ENCODE measurements around the gene GRK7. TPM values are rescaled to one million over a fixed set of nuclear protein-coding genes. Genes with fewer than 3 reads are reported as not detected.
A peak's percentile ranks its signal among the peaks of the same experiment; 100 is the strongest.

GRK7 gene
- total RNA-seq, 6 experiments from 2014 or later, result not detected

GRCh38 chr3:141793476-141794260, 30.5 kb downstream of the GRK7 start:
- Mint-ChIP-seq H3K27ac (no peak overlapping the region), H3K9me3 (no peaks in the 10 kb centered on the region), H3K4me1 (ENCODE audit: low read depth) (peaks cover 5% of the 10 kb centered on the region; the same call in 1 of the 2 replicates), H3K36me3 (ENCODE audit: low read depth) (no peaks in the 10 kb centered on the region), H3K27me3 (ENCODE audit: insufficient read depth) (peaks cover 18% of the 10 kb centered on the region), H3K4me3 (no peak overlapping the region)
- DNase-seq, result no peak
- no peak for TF ChIP-seq CTCF (IDR thresholded peaks at IDR 0.05)

GRCh38 chr3:141795276-141795675, 32.1 kb downstream of the GRK7 start:
- no peak for DNase-seq
- H3K4me3 Mint-ChIP-seq, result no peak overlapping the region

GRCh38 chr3:141795741-141796080, 32.5 kb downstream of the GRK7 start:
- no peak for DNase-seq
- Mint-ChIP-seq H3K4me1 (ENCODE audit: low read depth) (peaks cover 5% of the 10 kb centered on the region; the same call in 1 of the 2 replicates), H3K27me3 (ENCODE audit: insufficient read depth) (peaks cover 18% of the 10 kb centered on the region), H3K9me3 (peaks cover 5% of the 10 kb centered on the region), H3K36me3 (ENCODE audit: low read depth) (no peaks in the 10 kb centered on the region), H3K4me3 (no peak overlapping the region), H3K27ac (no peak overlapping the region)
- no peak for TF ChIP-seq CTCF (IDR thresholded peaks at IDR 0.05)

More at GRCh38 chr3:141795276-141795675, 32.1 kb downstream of the GRK7 start:
- Mint-ChIP-seq H3K4me1 (ENCODE audit: low read depth) (peaks cover 5% of the 10 kb centered on the region; the same call in 1 of the 2 replicates), H3K9me3 (peaks cover under 1% of the 10 kb centered on the region; the same call in 1 of the 2 replicates), H3K27ac (no peak overlapping the region), H3K36me3 (ENCODE audit: low read depth) (no peaks in the 10 kb centered on the region), H3K27me3 (ENCODE audit: insufficient read depth) (peaks cover 18% of the 10 kb centered on the region)
- TF ChIP-seq CTCF (IDR thresholded peaks at IDR 0.05), result no peak

- peaks cover 18% of the 10 kb centered on the region for H3K27me3 Mint-ChIP-seq (ENCODE audit: insufficient read depth)
- H3K4me3 Mint-ChIP-seq, result no peak overlapping the region
- no peaks in the 10 kb centered on the region for H3K36me3 Mint-ChIP-seq (ENCODE audit: low read depth)
- no peak overlapping the region for H3K27ac Mint-ChIP-seq
- DNase-seq, result peak; percentile 6
- H3K9me3 Mint-ChIP-seq, result peaks cover 7% of the 10 kb centered on the region
- no peak for TF ChIP-seq CTCF (IDR thresholded peaks at IDR 0.05)
- peaks cover 5% of the 10 kb centered on the region; the same call in 1 of the 2 replicates for H3K4me1 Mint-ChIP-seq (ENCODE audit: low read depth)
Measured at GRCh38 chr3:141796081-141796888, 33.1 kb downstream of the GRK7 start.

- Mint-ChIP-seq H3K4me3 (peak overlapping the region; percentile 77), H3K36me3 (ENCODE audit: low read depth) (no peaks in the 10 kb centered on the region), H3K27ac (peak overlapping the region; percentile 74; the same call in 1 of the 2 replicates), H3K27me3 (ENCODE audit: insufficient read depth) (peaks cover 18% of the 10 kb centered on the region), H3K4me1 (ENCODE audit: low read depth) (peaks cover 5% of the 10 kb centered on the region; the same call in 1 of the 2 replicates), H3K9me3 (peaks cover 7% of the 10 kb centered on the region)
- no peak for TF ChIP-seq CTCF (IDR thresholded peaks at IDR 0.05)
- DNase-seq, result no peak
Measured at GRCh38 chr3:141796889-141797781, 33.9 kb downstream of the GRK7 start.

Measured in HFFc6 (cell line).